Transverse colon (tissue), 3 donors: ENCODE measurements around the gene OOSP4B.

Source experiments
- EP300 ChIP-seq: sonication (generic); formaldehyde crosslinking; IDR thresholded peaks from one replicate; pipeline ENCODE4 v1.6.1; 2017; ENCODE audit warnings: antibody characterized with exemption, low read depth
- POLR2A ChIP-seq: fragments of 450-650 bp; IDR thresholded peaks from one replicate; pipeline ENCODE4 v1.6.1; 2016; ENCODE audit warnings: antibody characterized with exemption, mild to moderate bottlenecking, moderate library complexity
- TF ChIP-seq, protein P1 (sequence below), 5 experiments: fragments of 200-600 bp in 3 of 5; fragments of 450-650 bp in 2 of 5; sonication (generic) in 3 of 5; IDR thresholded peaks; 1 replicate in 2 of 5; 2 replicates in 3 of 5; pipeline ENCODE4 v1.5.1; 2016 to 2017; ENCODE audit warnings: antibody characterized with exemption in 5 of 5, inconsistent platforms in 3 of 5, mild to moderate bottlenecking in 2 of 5, moderate library complexity in 1 of 5

DNA sequence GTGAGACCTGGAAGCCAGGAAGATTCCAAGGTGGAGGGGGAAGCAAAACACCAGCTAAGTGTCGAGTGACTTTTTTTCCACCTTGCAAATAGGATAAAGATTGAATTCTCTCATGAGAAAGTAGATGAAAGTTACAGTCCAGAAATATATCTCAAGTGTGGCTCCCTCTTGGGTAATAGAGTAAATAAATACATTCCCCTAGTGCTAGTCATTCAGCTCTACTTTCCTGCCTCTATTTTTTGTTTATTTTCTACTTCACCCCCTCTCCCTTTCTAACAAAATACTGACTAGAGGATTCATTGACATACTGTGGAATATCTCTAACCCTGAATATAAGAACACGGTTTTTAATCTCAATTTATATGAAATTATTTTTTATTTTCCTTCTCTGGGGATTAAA, 19.2 kb upstream of the OOSP4B start:
- TF ChIP-seq, protein P1, sequence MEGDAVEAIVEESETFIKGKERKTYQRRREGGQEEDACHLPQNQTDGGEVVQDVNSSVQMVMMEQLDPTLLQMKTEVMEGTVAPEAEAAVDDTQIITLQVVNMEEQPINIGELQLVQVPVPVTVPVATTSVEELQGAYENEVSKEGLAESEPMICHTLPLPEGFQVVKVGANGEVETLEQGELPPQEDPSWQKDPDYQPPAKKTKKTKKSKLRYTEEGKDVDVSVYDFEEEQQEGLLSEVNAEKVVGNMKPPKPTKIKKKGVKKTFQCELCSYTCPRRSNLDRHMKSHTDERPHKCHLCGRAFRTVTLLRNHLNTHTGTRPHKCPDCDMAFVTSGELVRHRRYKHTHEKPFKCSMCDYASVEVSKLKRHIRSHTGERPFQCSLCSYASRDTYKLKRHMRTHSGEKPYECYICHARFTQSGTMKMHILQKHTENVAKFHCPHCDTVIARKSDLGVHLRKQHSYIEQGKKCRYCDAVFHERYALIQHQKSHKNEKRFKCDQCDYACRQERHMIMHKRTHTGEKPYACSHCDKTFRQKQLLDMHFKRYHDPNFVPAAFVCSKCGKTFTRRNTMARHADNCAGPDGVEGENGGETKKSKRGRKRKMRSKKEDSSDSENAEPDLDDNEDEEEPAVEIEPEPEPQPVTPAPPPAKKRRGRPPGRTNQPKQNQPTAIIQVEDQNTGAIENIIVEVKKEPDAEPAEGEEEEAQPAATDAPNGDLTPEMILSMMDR (IDR thresholded peaks at IDR 0.05) = no peak
- TF ChIP-seq EP300 (no peak), POLR2A (no peak)
